Measurements from ENCODE around the gene ANXA2. TPM values are rescaled to one million over a fixed set of nuclear protein-coding genes. Genes with fewer than 3 reads are reported as not detected.
A peak's percentile ranks its signal among the peaks of the same experiment; 100 is the strongest.

Gene ANXA2
- polyA plus RNA-seq, 3 donors = 462 to 559 (median 550) TPM

DNA sequence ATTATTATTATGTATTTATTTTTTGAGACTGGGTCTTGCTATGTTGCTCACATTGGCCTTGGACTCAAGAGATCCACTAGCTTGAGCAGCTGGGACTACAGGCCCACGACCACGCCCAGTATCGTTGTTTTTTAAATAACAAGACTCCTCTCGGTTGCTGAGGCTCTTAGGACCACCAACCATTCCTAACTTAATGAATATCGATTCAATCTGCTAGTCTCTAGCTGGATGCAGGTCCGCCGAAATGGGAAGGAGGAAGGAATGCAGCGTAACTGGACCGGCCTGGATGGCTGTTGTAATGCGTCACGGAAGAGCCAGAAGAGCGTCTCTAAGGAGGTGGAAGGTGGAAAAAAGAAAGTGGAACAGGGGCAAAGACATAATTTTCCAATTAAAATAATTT is 1.7 kb downstream of the ANXA2 start:
- DNase-seq (ENCODE audit: extremely low read depth in 1 of 11, low read depth in 9 of 11, low spot score in 4 of 11) = no peak

DNA sequence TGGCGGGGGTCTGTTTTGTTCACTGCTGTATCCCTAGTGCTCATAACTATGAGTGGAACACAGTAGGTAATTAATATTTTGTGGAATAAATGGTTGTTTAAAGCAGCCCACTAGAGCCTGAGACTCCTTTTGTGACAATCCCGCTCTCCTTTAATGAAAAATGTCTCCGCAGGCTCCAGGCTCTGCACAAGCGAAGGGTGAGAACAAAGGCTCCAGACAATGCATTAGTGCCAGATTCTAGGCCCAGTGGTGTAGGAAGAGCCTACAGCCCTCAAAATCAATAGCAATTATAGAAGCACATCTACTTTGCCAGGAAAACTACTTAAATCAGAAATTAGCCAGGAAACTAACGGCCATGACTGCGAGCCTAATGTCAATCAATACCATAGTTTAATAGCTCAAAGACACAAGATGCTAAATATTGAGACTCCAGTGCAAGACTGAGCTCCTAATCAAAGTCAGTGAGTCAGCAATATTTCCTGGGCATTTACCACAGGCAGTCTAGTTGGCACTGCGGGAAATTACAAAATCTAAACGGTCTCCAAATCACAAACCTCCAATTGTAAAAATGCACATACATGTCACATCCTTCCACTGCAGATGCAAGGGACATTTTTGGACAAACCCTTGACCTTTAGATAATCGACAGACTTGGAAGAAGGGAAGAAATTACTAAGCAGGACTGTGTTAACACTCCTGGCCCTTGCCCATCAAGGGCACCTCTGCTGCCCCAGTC is 2.3 kb downstream of the ANXA2 start:
- no peak for DNase-seq (ENCODE audit: extremely low read depth in 1 of 11, low read depth in 9 of 11, low spot score in 4 of 11)

GRCh38 chr15:60394689-60395097 is 3.1 kb downstream of the ANXA2 start:
- no peak for DNase-seq (ENCODE audit: extremely low read depth in 1 of 11, low read depth in 9 of 11, low spot score in 4 of 11)

GRCh38 chr15:60392986-60393790 is 4.6 kb downstream of the ANXA2 start:
- peak in 6 of 11 donors; percentile 70 to 81 (median 74) for DNase-seq (ENCODE audit: extremely low read depth in 1 of 11, low read depth in 9 of 11, low spot score in 4 of 11)

GRCh38 chr15:60392601-60392985 is 5.2 kb downstream of the ANXA2 start:
- peak in 1 of 11 donors; percentile 60 for DNase-seq (ENCODE audit: extremely low read depth in 1 of 11, low read depth in 9 of 11, low spot score in 4 of 11)

GRCh38 chr15:60391722-60392315 is 6.0 kb downstream of the ANXA2 start:
- no peak for DNase-seq (ENCODE audit: extremely low read depth in 1 of 11, low read depth in 9 of 11, low spot score in 4 of 11)

- no peak for DNase-seq (ENCODE audit: extremely low read depth in 1 of 11, low read depth in 9 of 11, low spot score in 4 of 11)
Observed at GRCh38 chr15:60390871-60391501, 6.8 kb downstream of the ANXA2 start.

DNA sequence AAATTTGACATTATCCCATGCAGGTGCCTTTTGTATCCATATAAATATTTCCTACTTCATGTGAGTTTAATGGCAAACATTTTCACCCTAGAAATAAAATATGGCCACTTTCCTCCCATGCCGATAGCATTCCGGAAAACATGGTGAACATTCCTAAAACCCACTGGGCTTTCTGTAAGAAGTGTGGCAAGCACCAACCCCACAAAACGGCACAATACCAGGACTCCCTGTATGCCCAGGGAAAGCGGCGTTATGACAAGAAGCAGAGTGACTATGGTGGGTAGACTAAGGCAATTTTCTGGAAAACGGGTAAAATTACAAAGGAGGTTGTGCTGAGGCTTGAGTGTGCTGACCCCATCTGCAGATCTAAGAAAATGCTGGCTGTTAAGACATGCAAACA is 7.6 kb downstream of the ANXA2 start:
- no peak for DNase-seq (ENCODE audit: extremely low read depth in 1 of 11, low read depth in 9 of 11, low spot score in 4 of 11)

DNA sequence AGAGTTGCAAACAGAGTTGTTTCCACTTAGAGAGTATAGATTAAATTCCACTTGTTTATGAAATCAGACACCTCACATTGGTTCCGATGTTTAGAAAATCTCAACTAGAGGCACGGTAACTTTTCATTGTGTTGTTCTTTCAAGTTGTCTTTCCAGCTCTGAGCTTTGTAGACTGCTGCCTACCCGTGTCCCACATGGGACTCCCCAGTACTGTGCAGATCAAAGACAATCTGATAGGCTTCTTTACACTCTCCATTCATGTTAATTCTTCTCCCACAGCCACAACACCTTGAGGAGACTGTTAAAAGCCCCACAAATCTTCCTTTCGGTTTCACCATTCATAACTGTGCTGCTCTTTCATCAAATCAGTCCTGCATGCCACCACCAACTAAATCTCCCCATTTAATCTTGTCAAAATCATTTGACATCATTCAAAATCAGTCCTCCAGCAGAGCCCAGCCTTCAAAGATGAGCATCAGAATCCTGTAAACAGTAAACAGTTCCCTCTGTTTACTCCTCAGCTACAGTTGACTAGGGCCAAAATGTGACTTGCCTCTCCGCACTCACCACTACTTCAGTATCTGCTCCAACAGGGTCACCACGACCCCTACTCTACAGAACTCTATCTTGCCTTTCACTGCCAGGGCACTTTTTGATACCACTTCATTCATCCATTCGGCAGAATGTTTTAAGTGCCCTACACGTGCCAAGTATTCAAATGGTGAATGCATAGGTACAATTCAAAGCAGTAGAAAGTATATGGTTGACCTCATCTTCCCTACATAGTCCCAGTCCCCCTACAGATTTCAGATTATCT is 8.3 kb downstream of the ANXA2 start:
- no peak for DNase-seq (ENCODE audit: extremely low read depth in 1 of 11, low read depth in 9 of 11, low spot score in 4 of 11)

GRCh38 chr15:60387321-60387720 is 10.5 kb downstream of the ANXA2 start:
- DNase-seq (ENCODE audit: extremely low read depth in 1 of 11, low read depth in 9 of 11, low spot score in 4 of 11) = no peak

DNA sequence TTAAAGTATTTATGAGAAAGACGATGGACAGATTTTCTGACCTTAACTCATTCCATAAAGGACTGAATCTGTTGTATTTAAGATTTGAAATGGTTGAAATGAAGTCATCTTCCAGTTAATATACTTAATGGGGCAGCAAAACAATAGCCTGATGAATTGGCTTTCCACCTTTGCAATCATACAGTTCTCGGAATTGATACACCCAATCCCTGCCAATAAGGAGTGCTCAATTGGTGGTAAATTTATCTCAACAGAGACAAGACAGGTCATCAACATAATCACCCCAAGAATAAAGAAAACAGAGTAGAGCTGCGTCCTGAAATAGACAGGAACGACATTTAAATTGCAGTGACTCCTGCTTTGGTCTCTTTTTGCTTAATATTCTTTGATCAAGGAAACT is 11.2 kb downstream of the ANXA2 start:
- DNase-seq (ENCODE audit: extremely low read depth in 1 of 11, low read depth in 9 of 11, low spot score in 4 of 11) = no peak

GRCh38 chr15:60385620-60386552 is 11.9 kb downstream of the ANXA2 start:
- no peak for DNase-seq (ENCODE audit: extremely low read depth in 1 of 11, low read depth in 9 of 11, low spot score in 4 of 11)

GRCh38 chr15:60384526-60385126 is 13.2 kb downstream of the ANXA2 start:
- DNase-seq (ENCODE audit: extremely low read depth in 1 of 11, low read depth in 9 of 11, low spot score in 4 of 11) = no peak

- no peak for DNase-seq (ENCODE audit: extremely low read depth in 1 of 11, low read depth in 9 of 11, low spot score in 4 of 11)
Observed at GRCh38 chr15:60384053-60384452, 13.7 kb downstream of the ANXA2 start.

- DNase-seq (ENCODE audit: extremely low read depth in 1 of 11, low read depth in 9 of 11, low spot score in 4 of 11) = no peak
Observed at GRCh38 chr15:60382773-60383674, 14.8 kb downstream of the ANXA2 start.

- DNase-seq (ENCODE audit: extremely low read depth in 1 of 11, low read depth in 9 of 11, low spot score in 4 of 11) = no peak
Observed at GRCh38 chr15:60381148-60381788, 16.5 kb downstream of the ANXA2 start.
